T-helper 2 cell (primary cell): ENCODE measurements around the gene ARL10.

ENCODE experiments used
- DNase-seq, 5 experiments: peaks; one replicate each; pipeline versions ENCODE4 v3.0.0 to v3.0.0-alpha.2; 2012 to 2022
- total RNA-seq, 2 donors: gene quantifications; one replicate each; lab custom pipeline; 2026; lab: John Stamatoyannopoulos, UW

Gene ARL10, protein sequence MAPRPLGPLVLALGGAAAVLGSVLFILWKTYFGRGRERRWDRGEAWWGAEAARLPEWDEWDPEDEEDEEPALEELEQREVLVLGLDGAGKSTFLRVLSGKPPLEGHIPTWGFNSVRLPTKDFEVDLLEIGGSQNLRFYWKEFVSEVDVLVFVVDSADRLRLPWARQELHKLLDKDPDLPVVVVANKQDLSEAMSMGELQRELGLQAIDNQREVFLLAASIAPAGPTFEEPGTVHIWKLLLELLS
- 9.6 to 10.9 reads per million in 2 donors for total RNA-seq

- DNase-seq = peak; percentile 30 to 55 (median 46)
Observed at GRCh38 chr5:176365351-176366231, at the start of gene ARL10. Gene ARL10, plus strand, starts transcription at chr5:176365487. Its CDS starts 77 bp downstream, at chr5:176365564.

DNA sequence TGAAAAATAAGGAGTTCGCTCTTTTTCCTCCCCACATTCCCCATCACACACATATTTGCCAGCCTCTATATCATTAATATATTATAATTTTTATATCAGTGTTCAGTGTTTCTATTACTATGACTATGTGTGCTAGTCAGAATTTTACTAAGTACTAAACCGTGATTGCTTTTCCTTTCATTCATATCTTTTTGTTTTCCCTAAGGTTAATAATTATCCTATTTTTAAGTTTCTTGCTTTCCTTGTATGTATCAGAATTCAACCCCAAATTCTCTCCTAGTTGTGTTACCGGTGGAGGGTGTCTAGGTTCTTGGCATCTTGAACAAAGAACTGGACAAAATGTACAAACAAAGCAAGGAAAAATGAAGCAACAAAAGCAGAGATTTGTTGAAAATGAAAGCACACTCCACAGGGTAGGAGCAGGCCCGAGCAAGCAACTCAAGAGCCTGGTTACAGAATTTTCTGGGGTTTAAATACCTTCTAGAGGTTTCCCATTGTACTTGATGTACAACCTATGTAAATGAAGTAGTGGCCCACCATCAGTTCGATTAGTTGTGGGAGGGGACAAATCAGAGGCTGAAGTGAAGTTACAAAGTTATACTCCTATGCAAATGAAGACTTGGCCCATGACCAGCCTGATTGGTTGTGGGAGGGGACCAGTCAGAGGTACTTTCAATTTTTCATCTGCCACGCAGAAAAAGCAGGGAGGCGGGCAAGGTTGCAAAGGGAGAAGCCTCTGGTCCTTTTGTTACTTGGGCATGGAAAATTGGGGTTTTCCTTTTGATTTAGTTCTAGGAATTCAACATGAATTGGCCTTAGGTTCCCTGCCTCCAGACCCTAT lies 47.5 kb upstream of the ARL10 start:
- DNase-seq = no peak

DNA sequence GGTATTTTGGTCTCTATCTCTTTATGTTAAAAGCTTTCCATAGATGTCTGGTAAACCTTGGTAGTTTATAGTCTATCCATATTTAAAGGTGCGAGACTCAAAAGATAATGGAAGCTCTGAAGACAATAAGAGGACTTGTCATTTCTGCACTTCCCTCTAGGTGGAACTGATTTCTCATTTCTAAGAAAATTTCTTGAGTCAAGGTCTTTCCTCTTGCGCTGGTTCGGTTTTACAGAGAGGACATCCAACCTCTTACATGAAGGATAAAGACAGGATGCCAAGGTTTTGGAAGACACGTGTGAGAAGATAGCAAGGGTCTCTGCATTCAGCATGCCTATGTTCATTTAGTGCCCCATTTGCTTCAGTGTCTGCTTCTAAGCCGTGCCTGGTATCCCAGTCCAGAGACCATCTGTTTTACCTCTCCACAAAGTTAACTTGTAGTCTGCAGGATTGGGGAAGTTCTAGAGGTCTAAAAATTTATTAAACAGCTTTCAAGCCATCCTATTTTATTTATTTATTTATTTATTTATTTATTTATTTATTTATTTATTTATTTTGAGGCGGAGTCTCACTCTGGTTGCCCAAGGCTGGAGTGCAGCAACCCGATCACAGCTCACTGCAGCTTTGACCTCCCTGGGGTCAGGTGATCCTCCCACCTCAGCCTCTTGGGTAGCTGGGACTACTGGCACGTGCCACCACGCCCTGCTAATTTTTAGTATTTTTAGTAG lies 45.3 kb upstream of the ARL10 start:
- DNase-seq = peak in 1 of 5 experiments; percentile 7

GRCh38 chr5:176320577-176320976 lies 44.7 kb upstream of the ARL10 start:
- DNase-seq = no peak

- no peak for DNase-seq
Observed at GRCh38 chr5:176334031-176334770, 31.1 kb upstream of the ARL10 start.

DNA sequence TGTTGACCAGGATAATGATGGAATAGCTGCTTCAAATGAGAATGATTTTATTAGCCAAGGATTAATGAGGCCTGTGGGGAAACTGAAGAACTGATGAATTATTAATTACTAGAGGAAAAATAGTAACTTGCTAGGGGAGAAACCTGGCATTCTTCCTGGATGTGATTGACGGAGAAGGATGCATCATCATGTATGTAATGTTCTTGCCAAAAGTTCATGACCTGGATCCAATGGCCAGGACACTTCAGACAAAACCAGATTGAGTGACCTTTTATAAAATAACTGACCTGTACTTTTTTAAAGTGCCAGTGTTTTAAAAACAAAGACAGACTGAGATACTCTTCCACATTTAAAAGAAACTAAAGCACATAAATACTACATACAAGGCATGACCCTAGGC lies 27.4 kb upstream of the ARL10 start:
- DNase-seq = no peak

GRCh38 chr5:176339304-176339703 lies 26.0 kb upstream of the ARL10 start:
- no peak for DNase-seq

DNA sequence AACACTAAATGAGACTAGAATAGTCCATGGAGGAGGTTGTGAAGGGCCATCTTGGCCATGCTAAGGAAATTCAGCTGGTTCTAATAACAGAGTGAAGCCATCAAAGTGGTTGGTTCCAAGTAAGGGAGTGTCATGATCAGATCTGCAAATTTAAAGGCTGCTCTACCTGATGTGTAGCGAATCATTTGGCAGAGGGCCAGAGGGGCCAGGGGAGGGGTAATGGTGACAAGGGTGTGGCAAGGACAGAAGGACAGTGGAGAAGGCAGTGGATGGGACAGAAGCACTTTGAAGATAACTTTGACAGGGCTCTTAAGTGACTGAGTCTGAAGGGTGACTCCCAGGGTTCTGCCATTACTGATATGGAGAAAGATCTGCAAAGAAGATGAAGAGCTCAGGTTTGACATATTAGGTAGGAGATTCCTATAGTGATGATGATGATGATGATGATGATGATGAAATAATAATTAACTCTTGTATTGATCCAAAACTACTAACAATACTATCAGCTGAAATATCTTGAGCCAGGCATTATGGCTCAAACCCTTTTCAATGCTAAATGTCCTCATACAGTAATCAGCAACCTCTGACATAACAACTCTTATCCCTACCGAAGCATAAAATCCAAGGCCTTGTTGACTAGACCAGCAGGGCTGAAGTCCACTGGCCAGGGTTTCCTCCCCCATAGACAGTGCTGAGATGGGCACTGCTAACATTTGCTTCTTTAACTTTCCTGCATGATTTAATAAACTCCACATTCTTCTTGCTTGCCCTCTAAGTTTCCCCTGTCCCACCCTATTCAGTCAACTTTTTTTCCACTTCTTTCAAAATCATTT lies 23.7 kb upstream of the ARL10 start:
- DNase-seq = no peak

GRCh38 chr5:176342158-176342483 lies 23.2 kb upstream of the ARL10 start:
- no peak for DNase-seq

DNA sequence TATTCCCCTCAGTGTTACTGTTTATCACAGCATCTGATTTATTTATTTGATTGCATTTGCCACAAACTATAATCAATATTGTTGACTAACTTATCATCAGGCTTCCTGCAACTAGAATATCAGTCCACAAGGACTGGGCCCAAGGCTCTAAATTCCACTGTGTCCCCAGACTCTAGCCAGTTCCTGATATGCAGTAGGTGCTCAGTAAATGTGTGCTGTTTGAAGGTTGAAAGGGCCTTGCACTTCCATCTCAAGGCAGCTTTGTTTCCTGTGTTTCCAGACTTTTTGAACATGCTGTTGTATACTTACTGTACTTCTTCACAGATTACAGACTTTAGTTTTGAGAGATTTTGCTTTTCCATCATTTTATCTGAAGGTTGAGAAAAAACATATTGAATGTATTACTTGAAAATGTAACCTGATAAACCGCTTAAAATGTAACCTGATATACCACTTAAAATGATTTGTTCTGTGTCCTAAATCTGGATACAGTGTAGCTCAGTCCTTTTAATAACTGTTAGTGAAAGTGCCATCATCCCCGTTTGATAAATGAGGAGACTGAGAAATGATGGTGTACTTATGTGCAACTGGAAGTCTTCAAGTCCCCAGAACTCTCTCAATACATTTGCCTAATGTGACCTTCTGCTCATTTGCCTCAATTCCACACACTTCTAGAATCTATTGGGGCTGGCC lies 22.4 kb upstream of the ARL10 start:
- no peak for DNase-seq

- DNase-seq = no peak
Observed at GRCh38 chr5:176350416-176350815, 14.9 kb upstream of the ARL10 start.

DNA sequence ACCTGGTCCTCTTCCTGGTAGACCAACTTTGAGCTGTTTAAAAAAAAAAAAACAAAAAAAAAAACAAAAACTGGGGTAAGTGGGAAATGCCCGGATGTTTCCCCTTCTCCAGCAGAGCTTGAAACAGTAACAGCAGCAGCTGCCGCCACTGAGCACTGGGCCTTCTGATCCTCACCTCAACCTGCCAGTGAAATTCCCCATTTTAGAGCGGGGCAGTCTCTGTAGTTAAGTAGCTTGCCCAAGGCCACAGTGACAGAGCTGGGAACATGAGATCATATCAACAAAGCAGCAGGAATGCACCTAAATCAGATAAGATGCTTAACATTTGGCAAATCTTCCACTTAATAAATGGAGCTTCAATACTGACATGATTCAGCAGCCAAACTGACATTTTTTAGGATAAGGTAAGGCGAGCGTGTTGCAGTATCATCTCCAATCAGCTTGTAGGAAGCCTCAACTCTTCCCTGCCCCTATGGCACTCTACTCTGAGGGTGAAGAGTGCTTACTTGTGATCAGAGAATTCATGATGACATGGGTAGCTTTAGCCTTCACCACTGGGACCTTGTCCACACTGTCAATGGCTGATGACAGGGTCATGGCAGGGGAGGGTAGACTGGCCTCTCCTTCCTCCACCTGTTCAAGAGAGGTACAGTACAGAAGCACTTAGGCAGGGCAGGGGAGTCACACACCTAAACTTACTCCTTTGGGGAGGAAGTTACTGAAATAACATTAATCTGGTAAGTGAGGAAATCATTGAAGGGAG lies 13.0 kb upstream of the ARL10 start:
- DNase-seq = no peak

DNA sequence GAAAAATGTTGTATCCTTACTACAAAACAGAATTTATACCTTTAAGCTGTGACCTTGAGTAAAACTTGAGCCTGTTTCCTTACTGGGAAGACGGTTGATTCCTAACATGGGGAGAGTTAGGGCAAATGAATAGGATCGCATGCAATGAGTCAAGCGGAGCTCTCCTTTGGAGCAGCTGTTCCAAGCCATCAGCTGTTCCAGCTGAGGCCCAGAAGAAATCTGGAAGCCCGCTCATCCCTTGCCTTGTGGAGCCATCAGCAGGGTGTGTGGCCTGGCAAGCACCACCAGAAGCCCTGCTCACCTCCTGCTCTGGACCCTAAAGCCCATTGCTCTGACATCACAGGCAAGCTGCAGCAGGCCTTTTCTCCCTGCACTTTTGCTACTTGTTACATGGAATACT lies 11.8 kb upstream of the ARL10 start:
- no peak for DNase-seq

DNA sequence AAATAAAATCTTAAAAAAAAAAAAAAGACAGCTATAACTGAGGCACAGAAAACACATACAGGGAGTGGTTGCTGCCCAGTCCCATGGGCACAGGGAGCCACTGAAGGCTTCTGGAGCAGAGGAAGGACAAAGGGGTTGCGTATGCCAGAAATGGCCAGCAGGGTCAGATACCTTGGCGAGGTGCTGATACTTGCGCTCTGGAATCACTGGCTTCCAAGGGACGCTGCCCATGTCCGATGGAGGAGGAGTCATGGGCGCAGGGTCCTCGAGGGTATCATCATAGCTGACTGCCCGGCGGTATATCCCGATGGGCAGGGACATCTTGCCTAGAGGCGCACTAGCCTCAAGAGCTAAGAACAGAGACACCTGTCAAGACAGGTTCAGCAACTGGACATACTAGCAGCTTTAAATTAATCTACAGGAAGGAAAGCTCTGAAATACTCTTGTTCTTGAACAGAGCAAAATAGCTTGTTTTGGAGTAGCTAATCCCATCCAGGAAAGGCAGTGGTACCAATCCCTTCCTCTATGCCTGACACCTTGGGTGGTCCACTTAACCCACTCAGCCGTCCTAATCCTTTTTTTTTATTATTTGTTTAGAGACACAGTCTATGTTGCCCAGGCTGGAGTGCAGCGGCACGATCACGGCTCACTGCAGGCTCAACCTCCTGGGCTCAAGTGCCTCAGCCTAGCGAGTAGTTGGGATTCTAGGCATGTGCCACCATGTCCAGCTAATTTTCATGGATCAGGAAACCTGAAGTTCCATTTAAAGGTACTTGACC lies 9.7 kb upstream of the ARL10 start:
- DNase-seq = no peak

GRCh38 chr5:176356179-176356566 lies 9.1 kb upstream of the ARL10 start:
- DNase-seq = no peak

DNA sequence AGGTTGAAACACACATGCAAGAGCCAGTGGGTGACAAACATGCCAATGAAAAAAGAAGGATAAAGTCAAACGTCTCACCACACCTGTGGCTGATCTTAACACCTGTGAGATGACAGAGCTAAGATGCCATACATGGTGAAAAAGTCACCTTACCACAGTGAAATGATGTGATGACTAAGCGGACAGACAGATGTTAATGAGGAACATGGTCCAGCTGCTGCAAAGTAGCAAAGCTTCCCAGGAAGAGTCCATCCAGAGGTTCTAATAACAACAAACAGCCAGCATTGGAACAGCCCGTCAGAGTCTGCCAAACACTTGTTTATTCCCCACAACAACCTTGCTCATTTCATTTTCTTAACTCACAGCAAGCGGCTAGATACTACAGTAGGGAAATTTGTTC lies 5.6 kb upstream of the ARL10 start:
- peak in 1 of 5 experiments; percentile 29 for DNase-seq

- peak in 1 of 5 experiments; percentile 6 for DNase-seq
Observed at GRCh38 chr5:176360894-176361436, 4.3 kb upstream of the ARL10 start.
